Natural killer cell (primary cell): ENCODE results near the gene MED16. TPM values are rescaled to one million over a fixed set of nuclear protein-coding genes. Genes with fewer than 3 reads are reported as not detected.

ENCODE experiments used
- ATAC-seq, 3 donors: fragments of 150-1000 bp in 2 of 3; fragments of 200-7000 bp in 1 of 3; cut with Tn5 transposase; 1 replicate in 1 of 3; 2 replicates in 2 of 3; pipeline ENCODE4 v1.10.0; 2021; ENCODE audit warnings: mild to moderate bottlenecking in 2 of 3, moderate library complexity in 2 of 3
- DNase-seq, 2 donors: peaks; one replicate each; pipeline versions ENCODE4 v3.0.0 to v3.0.0-alpha.2; 2013 to 2021; ENCODE audit warnings: mixed read lengths in 1 of 2
- H3K27ac ChIP-seq: one replicate; pipeline ENCODE4 v1.5.1; 2013; ENCODE audit warnings: mild to moderate bottlenecking, low read length
- H3K27me3 ChIP-seq: one replicate; pipeline ENCODE4 v1.6.1; 2013; ENCODE audit warnings: low read length; ENCODE audit not compliant: control insufficient read depth, insufficient read depth
- H3K36me3 ChIP-seq: one replicate; pipeline ENCODE4 v1.6.1; 2013; ENCODE audit warnings: low read length; ENCODE audit not compliant: control insufficient read depth, insufficient read depth
- H3K4me1 ChIP-seq: one replicate; pipeline ENCODE4 v1.6.1; 2013; ENCODE audit warnings: low read length; ENCODE audit not compliant: control insufficient read depth, insufficient read depth
- H3K4me3 ChIP-seq: one replicate; pipeline ENCODE4 v1.5.1; 2013; ENCODE audit warnings: low read length
- H3K9me3 ChIP-seq: one replicate; pipeline ENCODE4 v1.6.1; 2013; ENCODE audit warnings: low read length; ENCODE audit not compliant: control insufficient read depth, insufficient read depth
- H3K27ac Mint-ChIP-seq, 2 donors: one replicate each; pipeline ENCODE4 v1.8.0; 2022; ENCODE audit warnings: mild to moderate bottlenecking in 2 of 2, mixed read lengths in 2 of 2, moderate library complexity in 1 of 2
- H3K27me3 Mint-ChIP-seq, 2 donors: one replicate each; pipeline ENCODE4 v1.8.0; 2022; ENCODE audit warnings: low read depth in 2 of 2, mixed read lengths in 2 of 2
- H3K36me3 Mint-ChIP-seq: one replicate; pipeline ENCODE4 v1.8.0; 2022; ENCODE audit warnings: mixed read lengths
- H3K4me1 Mint-ChIP-seq, 2 donors: one replicate each; pipeline ENCODE4 v1.8.0; 2022; ENCODE audit warnings: mixed read lengths in 2 of 2
- H3K4me3 Mint-ChIP-seq: one replicate; pipeline ENCODE4 v1.8.0; 2022; ENCODE audit warnings: mild to moderate bottlenecking, moderate library complexity, mixed read lengths
- H3K9me3 Mint-ChIP-seq, 2 donors: one replicate each; pipeline ENCODE4 v1.8.0; 2022; ENCODE audit warnings: mixed read lengths in 2 of 2
- WGBS: methylation state at CpG from one replicate; pipeline ENCODE4 v1.1.7; 2013; ENCODE audit warnings: missing lambda C conversion rate; ENCODE audit not compliant: insufficient coverage; 5-methylcytosine and 5-hydroxymethylcytosine counted together
- intact Hi-C: fragments of 100-400 bp; cut with micrococcal nuclease; formaldehyde crosslinking; loops from one replicate; pipeline ENCODE4 v1.14.2; 2022
- total RNA-seq, 4 donors: library from RNA; stranded (reverse); fragments of 120-200 nt in 1 of 4; gene quantifications; one replicate each; pipeline versions ENCODE4 v1.2.3 to v1.2.4, GENCODE V29; 2013 to 2022
- TF ChIP-seq, protein P1 (sequence below): fragments of 200-600 bp; IDR thresholded peaks from one replicate; pipeline ENCODE4 v1.8.0; 2022; ENCODE audit warnings: antibody characterized with exemption

MED16 gene
- total RNA-seq, 3 donors from 2014 or later (not counting 1 experiment from before 2014, with no cell fraction given), result 44.2 to 50.1 (median 44.7) TPM

- Histone ChIP-seq H3K27ac (no peak overlapping the region), H3K4me3 (no peak overlapping the region), H3K4me1 (peaks cover 38% of the 10 kb centered on the region), H3K27me3 (no peaks in the 10 kb centered on the region), H3K36me3 (peaks cover 22% of the 10 kb centered on the region), H3K9me3 (no peaks in the 10 kb centered on the region)
- WGBS, result 94% methylated on average over 32 of the region's 32 CpGs
- ATAC-seq, result no peak
- Mint-ChIP-seq H3K27me3 (no peaks in the 10 kb centered on the region), H3K4me1 (peaks cover 0 to 7% of the 10 kb centered on the region in 2 donors), H3K4me3 (no peak overlapping the region), H3K27ac (no peak overlapping the region), H3K36me3 (no peaks in the 10 kb centered on the region), H3K9me3 (no peaks in the 10 kb centered on the region)
- intact Hi-C loops, result no loop called here
- no peak for DNase-seq
- TF ChIP-seq, protein P1, sequence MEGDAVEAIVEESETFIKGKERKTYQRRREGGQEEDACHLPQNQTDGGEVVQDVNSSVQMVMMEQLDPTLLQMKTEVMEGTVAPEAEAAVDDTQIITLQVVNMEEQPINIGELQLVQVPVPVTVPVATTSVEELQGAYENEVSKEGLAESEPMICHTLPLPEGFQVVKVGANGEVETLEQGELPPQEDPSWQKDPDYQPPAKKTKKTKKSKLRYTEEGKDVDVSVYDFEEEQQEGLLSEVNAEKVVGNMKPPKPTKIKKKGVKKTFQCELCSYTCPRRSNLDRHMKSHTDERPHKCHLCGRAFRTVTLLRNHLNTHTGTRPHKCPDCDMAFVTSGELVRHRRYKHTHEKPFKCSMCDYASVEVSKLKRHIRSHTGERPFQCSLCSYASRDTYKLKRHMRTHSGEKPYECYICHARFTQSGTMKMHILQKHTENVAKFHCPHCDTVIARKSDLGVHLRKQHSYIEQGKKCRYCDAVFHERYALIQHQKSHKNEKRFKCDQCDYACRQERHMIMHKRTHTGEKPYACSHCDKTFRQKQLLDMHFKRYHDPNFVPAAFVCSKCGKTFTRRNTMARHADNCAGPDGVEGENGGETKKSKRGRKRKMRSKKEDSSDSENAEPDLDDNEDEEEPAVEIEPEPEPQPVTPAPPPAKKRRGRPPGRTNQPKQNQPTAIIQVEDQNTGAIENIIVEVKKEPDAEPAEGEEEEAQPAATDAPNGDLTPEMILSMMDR, result no peak
Observed at GRCh38 chr19:903266-903797, 10.3 kb upstream of the MED16 start.

DNA sequence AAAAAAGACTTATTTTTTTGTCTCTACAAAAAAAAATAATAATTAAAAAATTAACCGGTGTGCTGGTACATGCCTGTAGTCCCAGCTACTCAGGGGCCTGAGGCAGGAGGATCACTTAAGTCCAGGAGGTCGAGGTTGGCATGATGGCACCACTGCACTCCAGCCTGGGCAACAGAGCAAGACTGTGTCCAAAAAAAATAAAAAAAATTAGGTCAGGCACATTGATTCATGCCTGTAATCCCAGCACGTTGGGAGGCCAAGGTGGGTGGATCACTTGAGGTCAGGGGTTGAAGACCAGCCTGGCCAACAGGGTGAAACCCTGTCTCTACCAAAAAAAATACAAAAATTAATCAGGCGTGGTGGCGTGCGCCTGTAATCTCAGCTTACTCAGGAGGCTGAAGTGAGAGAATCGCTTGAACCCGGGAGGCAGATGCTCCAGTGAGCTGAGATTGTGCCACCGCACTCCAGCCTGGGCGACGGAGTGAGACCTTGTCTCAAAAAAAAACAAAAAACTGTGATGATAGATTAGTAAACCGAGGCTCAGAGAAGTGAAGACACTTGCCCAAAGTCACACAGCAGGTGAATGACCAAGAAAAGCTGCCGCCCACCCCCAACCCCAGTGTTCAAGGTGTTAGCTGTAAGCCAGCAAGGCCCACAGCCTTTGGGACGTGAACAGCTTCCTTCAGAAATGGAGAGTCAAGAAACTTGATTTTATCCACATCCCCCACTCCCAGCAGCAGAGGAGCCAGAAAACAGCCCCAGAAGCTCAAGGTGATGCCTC, 9.6 kb upstream of the MED16 start:
- intact Hi-C loops, result no loop called here
- 94% methylated on average over 14 of the region's 14 CpGs for WGBS
- H3K9me3 ChIP-seq, result no peaks in the 10 kb centered on the region
- no peaks in the 10 kb centered on the region for H3K36me3 Mint-ChIP-seq
- H3K27ac ChIP-seq, result no peak overlapping the region
- H3K27ac Mint-ChIP-seq, result no peak overlapping the region
- no peaks in the 10 kb centered on the region for H3K27me3 Mint-ChIP-seq
- H3K36me3 ChIP-seq, result peaks cover 22% of the 10 kb centered on the region
- ATAC-seq (no peak), DNase-seq (no peak)
- peaks cover 31% of the 10 kb centered on the region for H3K4me1 ChIP-seq
- no peak overlapping the region for H3K4me3 ChIP-seq
- peaks cover 0 to 7% of the 10 kb centered on the region in 2 donors for H3K4me1 Mint-ChIP-seq
- TF ChIP-seq, protein P1, result no peak
- H3K9me3 Mint-ChIP-seq, result no peaks in the 10 kb centered on the region
- no peak overlapping the region for H3K4me3 Mint-ChIP-seq
- no peaks in the 10 kb centered on the region for H3K27me3 ChIP-seq

- H3K36me3 ChIP-seq, result peaks cover 26% of the 10 kb centered on the region
- H3K9me3 Mint-ChIP-seq, result no peaks in the 10 kb centered on the region
- H3K4me3 Mint-ChIP-seq, result no peak overlapping the region
- no peak overlapping the region for H3K4me3 ChIP-seq
- intact Hi-C loops, result no loop called here
- ATAC-seq, result no peak
- TF ChIP-seq, protein P1, result no peak
- H3K27ac ChIP-seq, result no peak overlapping the region
- 94% methylated on average over 7 of the region's 7 CpGs for WGBS
- no peaks in the 10 kb centered on the region for H3K27me3 ChIP-seq
- peaks cover 25% of the 10 kb centered on the region for H3K4me1 ChIP-seq
- no peak overlapping the region for H3K27ac Mint-ChIP-seq
- H3K36me3 Mint-ChIP-seq, result no peaks in the 10 kb centered on the region
- peaks cover 0 to 4% of the 10 kb centered on the region in 2 donors for H3K4me1 Mint-ChIP-seq
- no peaks in the 10 kb centered on the region for H3K9me3 ChIP-seq
- no peaks in the 10 kb centered on the region for H3K27me3 Mint-ChIP-seq
- DNase-seq, result no peak
Observed at GRCh38 chr19:902093-902370, 9.0 kb upstream of the MED16 start.
